ENCODE data around the gene STXBP5L. TPM values are rescaled to one million over a fixed set of nuclear protein-coding genes. Genes with fewer than 3 reads are reported as not detected.

Gene STXBP5L
- total RNA-seq, 2 experiments from 2014 or later: 2.7 to 10.5 TPM

GRCh38 chr3:121414924-121415323 is 506.9 kb downstream of the STXBP5L start:
- ChIA-PET POLR2A (interaction anchor here (0.6 to 1.0 kb wide), 3 partner anchors 33 to 1148 kb away, joined by 3 read pairs; no protein-coding TSS in a partner anchor), CTCF (ENCODE audit: unreplicated experiment) (no interaction called here)
- H3K79me2 ChIP-seq (ENCODE audit: insufficient read depth, low read depth, low read length): no peaks in the 10 kb centered on the region
- H4K20me1 ChIP-seq (ENCODE audit: insufficient read depth, low read length): no peaks in the 10 kb centered on the region
- H3K4me1 ChIP-seq (ENCODE audit: insufficient read depth, low read length, poor library complexity, severe bottlenecking): no peaks in the 10 kb centered on the region
- H2AFZ ChIP-seq (ENCODE audit: low read length): no peak overlapping the region
- no peak overlapping the region for H3K4me2 ChIP-seq (ENCODE audit: low read length)
- DNase-seq (ENCODE audit: low spot score): no peak
- H3K9me2 ChIP-seq (ENCODE audit: insufficient read depth, low read length): no peaks in the 10 kb centered on the region
- H3K27ac ChIP-seq (ENCODE audit: low read depth, low read length, poor library complexity, severe bottlenecking): no peak overlapping the region
- intact Hi-C loops (cut with micrococcal nuclease; ENCODE audit: unreplicated experiment): no loop called here
- TF ChIP-seq CTCF (conservative IDR thresholded peaks at IDR 0.05; ENCODE audit: low read length) (no peak), EZH2phosphoT487 (IDR thresholded peaks at IDR 0.05; ENCODE audit: borderline replicate concordance, low read depth, low read length) (no peak)
- no peak overlapping the region for H3K4me3 ChIP-seq (ENCODE audit: low read depth, low read length, poor library complexity, severe bottlenecking)
- BruUV-seq (replicated peaks): no TSS peak
- peaks cover 20% of the 10 kb centered on the region for H3K36me3 ChIP-seq (ENCODE audit: insufficient read depth, low read length)
- no peaks in the 10 kb centered on the region for H3K9me3 ChIP-seq (ENCODE audit: low read length)

GRCh38 chr3:121418182-121418581 is 510.2 kb downstream of the STXBP5L start:
- POLR2A ChIA-PET: interaction anchor here (0.6 to 2.0 kb wide), 3 partner anchors 12 to 1070 kb away, joined by 3 to 9 read pairs (median 7); no protein-coding TSS in a partner anchor
- no peak for TF ChIP-seq EZH2phosphoT487 (IDR thresholded peaks at IDR 0.05; ENCODE audit: borderline replicate concordance, low read depth, low read length)
- Histone ChIP-seq H3K4me2 (ENCODE audit: low read length) (no peak overlapping the region), H4K20me1 (ENCODE audit: insufficient read depth, low read length) (no peaks in the 10 kb centered on the region), H3K36me3 (ENCODE audit: insufficient read depth, low read length) (peaks cover 49% of the 10 kb centered on the region), H3K9me2 (ENCODE audit: insufficient read depth, low read length) (no peaks in the 10 kb centered on the region), H3K4me1 (ENCODE audit: insufficient read depth, low read length, poor library complexity, severe bottlenecking) (no peaks in the 10 kb centered on the region), H2AFZ (ENCODE audit: low read length) (no peak overlapping the region), H3K9me3 (ENCODE audit: low read length) (no peaks in the 10 kb centered on the region), H3K79me2 (ENCODE audit: insufficient read depth, low read depth, low read length) (no peaks in the 10 kb centered on the region), H3K27ac (ENCODE audit: low read depth, low read length, poor library complexity, severe bottlenecking) (no peak overlapping the region), H3K4me3 (ENCODE audit: low read depth, low read length, poor library complexity, severe bottlenecking) (no peak overlapping the region)
- intact Hi-C loops (cut with micrococcal nuclease; ENCODE audit: unreplicated experiment): no loop called here
- CTCF ChIA-PET (ENCODE audit: unreplicated experiment): interaction anchor here (1.1 kb wide), 1 partner anchor 19 kb away, joined by 3 read pairs; no protein-coding TSS in a partner anchor
- BruUV-seq (replicated peaks): no TSS peak
- DNase-seq (ENCODE audit: low spot score): no peak

GRCh38 chr3:121424549-121424948 is 516.5 kb downstream of the STXBP5L start:
- Histone ChIP-seq H2AFZ (ENCODE audit: low read length) (no peak overlapping the region), H3K9me2 (ENCODE audit: insufficient read depth, low read length) (no peaks in the 10 kb centered on the region), H3K79me2 (ENCODE audit: insufficient read depth, low read depth, low read length) (no peaks in the 10 kb centered on the region), H3K9me3 (ENCODE audit: low read length) (no peaks in the 10 kb centered on the region), H3K4me2 (ENCODE audit: low read length) (no peak overlapping the region), H4K20me1 (ENCODE audit: insufficient read depth, low read length) (no peaks in the 10 kb centered on the region), H3K36me3 (ENCODE audit: insufficient read depth, low read length) (peaks cover 94% of the 10 kb centered on the region), H3K4me1 (ENCODE audit: insufficient read depth, low read length, poor library complexity, severe bottlenecking) (no peaks in the 10 kb centered on the region), H3K4me3 (ENCODE audit: low read depth, low read length, poor library complexity, severe bottlenecking) (no peak overlapping the region), H3K27ac (ENCODE audit: low read depth, low read length, poor library complexity, severe bottlenecking) (no peak overlapping the region)
- CTCF ChIA-PET (ENCODE audit: unreplicated experiment): no interaction called here
- no peak for DNase-seq (ENCODE audit: low spot score)
- intact Hi-C loops (cut with micrococcal nuclease; ENCODE audit: unreplicated experiment): no loop called here
- POLR2A ChIA-PET: no interaction called here
- no peak for TF ChIP-seq EZH2phosphoT487 (IDR thresholded peaks at IDR 0.05; ENCODE audit: borderline replicate concordance, low read depth, low read length)
- no peak for TF ChIP-seq CTCF (conservative IDR thresholded peaks at IDR 0.05; ENCODE audit: low read length)
- BruUV-seq (replicated peaks): no TSS peak

Data from OCI-LY7 (cell line).